HG02938 (cell line): Measurements from ENCODE around the gene TMEM255B.
"Not testable (repeated sequence)": the region's sequence is repeated elsewhere in the genome, so short reads cannot be mapped to it uniquely, and the experiment has no call there.

Experiments used
- ATAC-seq: cut with Tn5 transposase; IDR thresholded peaks from one replicate; pipeline ENCODE4 v1.9.1; 2021; ENCODE audit warnings: mild to moderate bottlenecking, moderate library complexity; ENCODE audit not compliant: unreplicated experiment

Gene TMEM255B

GRCh38 chr13:113830426-113830950, 71.5 kb downstream of the TMEM255B start:
- ATAC-seq = not testable (repeated sequence)

- ATAC-seq = no peak
Measured at GRCh38 chr13:113831061-113831460, 72.0 kb downstream of the TMEM255B start.

- ATAC-seq = no peak
Measured at GRCh38 chr13:113832205-113832604, 73.2 kb downstream of the TMEM255B start.

GRCh38 chr13:113832631-113833030, 73.6 kb downstream of the TMEM255B start:
- no peak for ATAC-seq

GRCh38 chr13:113833111-113833830, 74.2 kb downstream of the TMEM255B start:
- ATAC-seq = no peak

GRCh38 chr13:113834006-113834405, 75.0 kb downstream of the TMEM255B start:
- not testable (repeated sequence) for ATAC-seq

GRCh38 chr13:113834496-113835200, 75.6 kb downstream of the TMEM255B start:
- ATAC-seq = no peak

GRCh38 chr13:113835461-113836270, 76.6 kb downstream of the TMEM255B start:
- ATAC-seq = no peak

- no peak for ATAC-seq
Measured at GRCh38 chr13:113836768-113837559, 77.9 kb downstream of the TMEM255B start.

- ATAC-seq = no peak
Measured at GRCh38 chr13:113837560-113838355, 78.7 kb downstream of the TMEM255B start.

- no peak for ATAC-seq
Measured at GRCh38 chr13:113838711-113839201, 79.7 kb downstream of the TMEM255B start.

- ATAC-seq = no peak
Measured at GRCh38 chr13:113839536-113840204, 80.6 kb downstream of the TMEM255B start.

- ATAC-seq = no peak
Measured at GRCh38 chr13:113840541-113841352, 81.7 kb downstream of the TMEM255B start.

GRCh38 chr13:113841353-113841650, 82.3 kb downstream of the TMEM255B start:
- no peak for ATAC-seq

- ATAC-seq = no peak
Measured at GRCh38 chr13:113842336-113843062, 83.5 kb downstream of the TMEM255B start.

GRCh38 chr13:113843063-113843654, 84.1 kb downstream of the TMEM255B start:
- ATAC-seq = no peak

GRCh38 chr13:113843864-113844556, 85.0 kb downstream of the TMEM255B start:
- ATAC-seq = no peak
